Tibial nerve (tissue), 3 donors: Measurements from ENCODE around the gene DHX34.

Source experiments
- POLR2A ChIP-seq, 2 donors: fragments of 450-650 bp; IDR thresholded peaks; one replicate each; pipeline ENCODE4 v1.6.1; 2017; ENCODE audit warnings: antibody characterized with exemption in 2 of 2, mild to moderate bottlenecking in 2 of 2, moderate library complexity in 2 of 2
- TF ChIP-seq, protein P1 (sequence below), 5 experiments: fragments of 200-600 bp in 3 of 5; fragments of 450-650 bp in 2 of 5; sonication (generic) in 3 of 5; IDR thresholded peaks; one replicate each; pipeline ENCODE4 v1.5.1; 2016 to 2019; ENCODE audit warnings: antibody characterized with exemption in 5 of 5, mild to moderate bottlenecking in 3 of 5, moderate library complexity in 2 of 5

- TF ChIP-seq, protein P1, sequence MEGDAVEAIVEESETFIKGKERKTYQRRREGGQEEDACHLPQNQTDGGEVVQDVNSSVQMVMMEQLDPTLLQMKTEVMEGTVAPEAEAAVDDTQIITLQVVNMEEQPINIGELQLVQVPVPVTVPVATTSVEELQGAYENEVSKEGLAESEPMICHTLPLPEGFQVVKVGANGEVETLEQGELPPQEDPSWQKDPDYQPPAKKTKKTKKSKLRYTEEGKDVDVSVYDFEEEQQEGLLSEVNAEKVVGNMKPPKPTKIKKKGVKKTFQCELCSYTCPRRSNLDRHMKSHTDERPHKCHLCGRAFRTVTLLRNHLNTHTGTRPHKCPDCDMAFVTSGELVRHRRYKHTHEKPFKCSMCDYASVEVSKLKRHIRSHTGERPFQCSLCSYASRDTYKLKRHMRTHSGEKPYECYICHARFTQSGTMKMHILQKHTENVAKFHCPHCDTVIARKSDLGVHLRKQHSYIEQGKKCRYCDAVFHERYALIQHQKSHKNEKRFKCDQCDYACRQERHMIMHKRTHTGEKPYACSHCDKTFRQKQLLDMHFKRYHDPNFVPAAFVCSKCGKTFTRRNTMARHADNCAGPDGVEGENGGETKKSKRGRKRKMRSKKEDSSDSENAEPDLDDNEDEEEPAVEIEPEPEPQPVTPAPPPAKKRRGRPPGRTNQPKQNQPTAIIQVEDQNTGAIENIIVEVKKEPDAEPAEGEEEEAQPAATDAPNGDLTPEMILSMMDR (IDR thresholded peaks at IDR 0.05) = no peak
- TF ChIP-seq POLR2A (IDR thresholded peaks at IDR 0.05) = no peak
Observed at GRCh38 chr19:47324502-47324901, 24.6 kb upstream of the DHX34 start.
